Activated CD4-positive, alpha-beta T cell treated with anti-CD3 and anti-CD28 coated beads, Interleukin-2, amount 50 U/mL, for 48 hours (primary cell): ENCODE measurements around the gene CPA5.
"Not testable (repeated sequence)": the region's sequence is repeated elsewhere in the genome, so short reads cannot be mapped to it uniquely, and the experiment has no call there.

Experiments
- DNase-seq, 2 experiments: peaks; one replicate each; pipeline ENCODE4 v3.0.0-alpha.2; 2020

Gene CPA5, protein sequence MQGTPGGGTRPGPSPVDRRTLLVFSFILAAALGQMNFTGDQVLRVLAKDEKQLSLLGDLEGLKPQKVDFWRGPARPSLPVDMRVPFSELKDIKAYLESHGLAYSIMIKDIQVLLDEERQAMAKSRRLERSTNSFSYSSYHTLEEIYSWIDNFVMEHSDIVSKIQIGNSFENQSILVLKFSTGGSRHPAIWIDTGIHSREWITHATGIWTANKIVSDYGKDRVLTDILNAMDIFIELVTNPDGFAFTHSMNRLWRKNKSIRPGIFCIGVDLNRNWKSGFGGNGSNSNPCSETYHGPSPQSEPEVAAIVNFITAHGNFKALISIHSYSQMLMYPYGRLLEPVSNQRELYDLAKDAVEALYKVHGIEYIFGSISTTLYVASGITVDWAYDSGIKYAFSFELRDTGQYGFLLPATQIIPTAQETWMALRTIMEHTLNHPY

DNA sequence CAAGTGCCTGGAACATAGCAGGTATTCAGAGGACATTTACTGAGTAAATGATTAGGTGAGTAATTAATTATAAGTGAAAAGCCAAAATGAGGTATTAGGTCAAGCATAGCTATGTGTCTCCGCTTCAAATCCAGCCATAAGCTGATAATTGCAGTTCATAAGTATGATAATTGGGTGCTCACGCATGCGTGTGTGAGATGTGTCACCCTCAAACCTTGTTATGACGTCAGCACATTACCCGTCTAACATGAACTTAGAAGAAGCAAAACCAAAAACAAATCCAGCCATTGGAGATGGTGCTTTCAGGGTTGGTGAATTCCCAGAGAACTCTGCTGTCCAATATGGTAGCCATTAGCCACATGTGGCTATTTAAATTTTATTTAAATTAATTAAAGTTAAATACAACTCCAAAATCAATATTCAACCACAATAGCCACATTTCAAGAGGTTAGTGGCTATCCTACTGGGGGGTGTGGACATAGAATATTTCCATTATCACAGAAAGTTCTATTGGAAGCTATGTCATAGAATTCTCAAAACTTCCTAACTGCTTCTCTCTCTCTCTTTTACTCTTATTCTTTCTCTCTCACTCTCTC, at the start of gene CPA5:
TSS of gene CPA5 (plus strand) at position 546 of the 596 bp plus-strand sequence. CDS start 1,670 bp downstream, outside the sequence.
- no peak for DNase-seq

DNA sequence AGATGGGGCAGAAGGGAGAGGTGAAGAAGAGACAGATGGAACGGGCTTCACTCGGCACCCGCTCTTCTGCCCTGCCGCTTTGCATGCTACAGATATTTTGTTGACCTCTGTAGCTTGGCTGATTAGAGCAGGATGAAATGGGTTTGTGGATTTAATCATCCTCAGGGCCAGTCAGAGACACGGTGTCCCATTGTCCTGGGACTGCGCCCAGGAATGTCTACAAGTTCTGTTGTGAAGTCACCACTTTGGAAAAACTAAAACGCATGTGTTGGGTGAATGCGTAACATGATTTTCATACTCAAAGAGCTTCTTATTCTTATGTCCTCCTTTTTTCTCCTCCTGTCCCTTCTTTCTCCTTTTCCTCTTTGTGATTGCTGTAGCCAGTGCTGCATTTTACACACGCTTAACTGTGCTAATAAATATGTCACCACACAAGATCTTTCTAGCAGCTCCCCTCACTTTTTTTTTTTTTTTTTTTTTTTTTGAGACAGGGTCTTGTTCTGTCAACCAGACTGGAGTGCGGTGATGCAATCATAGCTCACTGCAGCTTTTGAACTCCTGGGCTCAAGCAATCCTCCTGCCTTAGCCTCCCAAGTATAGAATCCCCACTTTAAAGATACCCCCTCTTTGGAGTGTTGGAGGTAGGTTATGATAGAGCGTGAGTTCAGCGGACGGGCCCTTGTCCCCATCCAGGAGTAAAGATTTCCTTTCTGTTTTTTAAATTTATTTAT, 48.2 kb upstream of the CPA5 start:
- no peak for DNase-seq

DNA sequence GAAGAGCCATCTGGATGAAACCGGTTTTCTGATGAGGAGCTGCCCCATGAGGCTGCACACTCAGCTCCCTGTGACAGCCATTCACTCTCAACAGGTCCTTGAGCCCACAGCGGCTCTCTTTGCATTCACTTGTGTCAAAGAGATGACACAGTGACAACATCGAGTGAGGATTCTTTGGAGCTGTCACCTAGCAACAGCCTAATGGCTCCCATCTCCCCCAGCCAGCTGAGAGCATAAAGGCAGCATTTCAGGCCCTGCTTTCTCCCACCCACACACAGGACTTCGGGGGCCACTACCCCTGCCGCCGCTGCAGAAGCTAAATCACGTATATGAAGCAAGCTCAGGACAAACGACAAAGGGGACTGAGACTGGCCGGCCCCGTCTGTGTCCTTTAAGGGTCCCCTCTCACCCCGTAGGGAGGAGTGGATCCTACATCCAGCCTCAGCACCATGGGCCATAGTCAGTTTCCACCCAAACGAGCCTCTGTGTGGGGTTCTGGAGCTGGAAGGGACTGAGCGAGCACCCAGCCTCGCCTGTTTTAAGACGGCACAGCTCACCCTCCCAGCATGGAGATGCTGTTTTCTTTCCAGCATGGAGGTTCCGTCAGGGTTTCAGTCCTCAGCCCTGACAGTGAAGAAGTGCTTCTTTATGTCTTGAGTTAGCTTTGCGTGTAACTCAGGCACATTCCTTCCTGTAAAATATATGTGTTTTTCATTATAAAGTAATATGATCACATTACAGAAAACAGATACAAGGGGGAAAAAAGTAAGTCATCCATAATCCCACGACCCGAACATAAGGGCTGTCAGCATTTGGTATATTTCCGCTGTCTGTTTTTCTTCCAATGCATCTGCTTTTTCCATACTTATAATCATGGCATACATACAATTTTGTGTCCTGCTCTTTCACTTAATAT, 46.7 kb upstream of the CPA5 start:
- no peak for DNase-seq

DNA sequence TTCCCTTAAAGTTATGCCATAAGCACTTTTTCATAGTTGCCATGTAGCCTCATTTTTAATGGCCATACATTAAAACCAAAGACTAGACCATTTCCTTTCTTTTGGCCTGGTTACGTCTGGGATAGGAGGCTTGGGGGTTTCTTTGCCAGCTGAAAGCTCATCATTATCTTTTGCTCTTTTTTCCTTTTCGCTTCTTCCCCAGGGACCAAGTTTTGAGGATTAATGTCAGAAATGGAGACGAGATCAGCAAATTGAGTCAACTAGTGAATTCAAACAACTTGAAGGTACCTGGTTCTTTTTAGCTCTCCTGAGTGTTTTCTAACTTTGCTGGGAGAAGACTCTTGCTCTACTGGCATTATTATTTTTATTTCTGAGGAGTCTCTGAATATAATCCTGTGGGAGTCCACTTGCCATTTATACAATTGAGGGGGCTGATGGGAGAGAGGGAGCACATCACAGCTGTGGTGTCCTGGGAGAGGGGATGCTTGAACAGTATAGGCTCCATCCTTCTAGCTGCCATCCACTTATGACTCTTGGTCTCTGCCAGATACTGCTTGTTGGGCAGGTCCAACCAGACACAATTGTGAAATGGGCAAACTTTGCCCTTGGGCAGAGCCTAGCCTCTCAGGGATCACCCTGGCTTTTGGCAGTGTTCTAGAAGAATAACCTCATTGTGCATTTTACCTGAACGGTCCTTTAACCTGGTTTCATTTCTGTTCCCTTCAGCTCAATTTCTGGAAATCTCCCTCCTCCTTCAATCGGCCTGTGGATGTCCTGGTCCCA, 45.9 kb upstream of the CPA5 start:
- no peak for DNase-seq

DNA sequence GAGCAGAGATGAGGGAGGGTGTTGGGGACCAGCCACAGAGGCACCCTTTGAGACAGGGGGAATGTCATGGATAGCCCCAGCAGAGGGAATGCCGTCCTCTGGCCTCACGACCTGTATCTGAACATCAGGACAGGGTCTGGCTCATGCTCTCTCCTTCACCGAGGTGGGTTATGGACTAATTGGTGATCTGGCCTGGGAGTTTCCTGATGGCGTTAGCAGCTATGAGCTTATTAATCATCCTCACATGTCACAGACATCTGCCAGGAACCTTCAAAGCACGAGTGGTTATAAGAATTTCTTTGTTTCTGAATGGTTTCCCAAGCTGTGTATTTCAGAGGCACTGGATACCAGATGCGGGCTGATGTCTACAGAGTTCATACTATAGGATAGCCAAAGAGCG, 44.8 kb upstream of the CPA5 start:
- no peak for DNase-seq

DNA sequence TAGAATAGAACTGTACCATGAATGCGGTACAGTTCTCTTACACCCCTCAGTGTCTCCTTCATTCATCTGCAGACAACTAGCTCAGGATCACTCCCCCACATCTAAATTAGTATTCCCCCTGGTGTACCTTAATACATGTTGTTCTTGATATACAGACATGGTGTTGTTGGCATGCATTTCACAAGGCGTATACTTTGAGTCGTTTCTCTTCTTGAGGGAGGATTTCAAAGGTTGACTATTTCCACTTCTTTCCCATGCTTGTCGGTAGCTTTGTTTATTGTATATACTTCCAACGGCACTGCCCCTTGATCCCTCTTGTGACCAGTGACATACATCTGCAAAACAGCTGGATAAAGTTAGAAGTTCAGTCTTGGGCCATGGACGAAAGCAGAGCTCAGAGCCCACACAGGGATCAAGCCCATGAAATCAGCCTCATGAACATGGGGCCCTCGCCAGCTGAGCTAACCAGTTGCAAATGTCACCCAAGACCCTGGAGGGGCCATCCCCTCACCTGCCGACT, 43.1 kb upstream of the CPA5 start:
- DNase-seq: no peak

DNA sequence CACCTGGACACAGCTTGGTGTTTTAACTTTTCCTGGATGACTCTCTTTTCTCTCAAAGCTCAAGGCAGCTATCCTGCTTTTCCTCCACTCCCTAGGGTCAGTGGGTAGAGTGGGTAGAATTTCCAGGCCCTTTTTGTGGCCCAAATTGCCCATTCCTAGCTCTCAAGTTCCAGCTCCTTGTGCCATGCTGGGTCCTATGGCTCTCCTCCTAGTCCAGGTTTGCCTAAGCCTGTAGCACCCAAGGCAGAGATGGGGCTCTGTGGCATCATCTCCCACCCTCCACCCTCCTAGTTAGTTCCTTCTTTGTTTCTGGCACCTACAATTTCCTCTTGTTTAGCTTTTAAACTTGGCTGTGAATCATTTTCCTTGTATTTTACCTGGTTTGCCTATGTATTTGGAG, 42.0 kb upstream of the CPA5 start:
- no peak for DNase-seq

DNA sequence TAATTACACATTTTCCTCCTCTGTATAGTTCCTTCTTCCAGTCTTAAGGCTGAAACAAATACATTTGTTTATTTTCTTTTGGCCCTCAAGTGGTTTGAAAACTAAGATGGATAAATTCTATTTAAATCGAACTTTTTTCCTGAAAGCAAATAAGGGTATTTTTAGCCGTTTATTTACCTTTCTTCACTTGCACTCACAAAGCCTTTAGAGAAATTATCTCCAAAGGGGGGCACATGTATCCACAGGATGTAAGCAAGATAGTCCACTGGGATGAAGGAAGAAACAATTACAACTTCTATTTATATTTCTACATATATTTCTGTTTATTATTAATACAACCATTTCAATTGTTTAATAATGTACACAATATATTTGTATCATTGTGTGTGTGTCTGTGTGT, 41.5 kb upstream of the CPA5 start:
- DNase-seq: no peak

DNA sequence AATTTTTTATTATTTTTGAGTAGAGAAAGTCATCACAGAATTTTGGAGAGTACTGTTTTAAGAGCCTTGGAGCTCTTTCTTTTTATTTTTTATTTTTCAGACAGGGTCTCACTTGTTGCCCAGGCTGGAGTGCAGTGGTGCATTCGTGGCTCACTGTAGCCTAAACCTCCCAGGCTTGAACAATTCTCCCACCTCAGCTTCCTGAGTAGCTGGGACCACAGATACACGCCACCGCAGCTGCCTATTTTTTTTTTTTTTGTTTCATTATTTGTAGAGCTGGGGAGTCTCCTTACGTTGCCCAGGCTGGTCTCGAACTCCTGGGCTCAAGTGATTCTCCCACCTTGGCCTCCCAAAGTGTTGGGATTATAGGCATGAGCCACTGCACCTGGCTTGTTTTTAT, 41.1 kb upstream of the CPA5 start:
- no peak for DNase-seq

DNA sequence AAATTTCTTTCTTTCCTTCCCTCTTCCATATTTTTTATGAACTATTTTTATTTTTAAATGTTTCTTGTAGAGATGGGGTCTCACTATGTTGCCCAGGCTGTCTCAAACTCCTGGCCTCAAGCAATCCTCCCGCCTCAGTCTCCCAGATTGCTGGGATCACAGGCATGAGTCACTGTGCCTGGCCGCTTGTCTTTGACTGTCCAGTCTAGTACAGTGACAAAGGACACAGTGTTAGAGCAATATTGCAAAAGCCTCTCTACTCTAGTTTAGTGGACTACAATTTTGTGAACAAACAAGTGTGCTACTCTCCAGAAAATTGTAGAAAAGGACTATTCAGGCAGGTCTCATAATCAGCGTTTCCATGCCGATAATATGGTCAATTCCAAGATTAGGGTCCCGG, 40.6 kb upstream of the CPA5 start:
- no peak for DNase-seq

DNA sequence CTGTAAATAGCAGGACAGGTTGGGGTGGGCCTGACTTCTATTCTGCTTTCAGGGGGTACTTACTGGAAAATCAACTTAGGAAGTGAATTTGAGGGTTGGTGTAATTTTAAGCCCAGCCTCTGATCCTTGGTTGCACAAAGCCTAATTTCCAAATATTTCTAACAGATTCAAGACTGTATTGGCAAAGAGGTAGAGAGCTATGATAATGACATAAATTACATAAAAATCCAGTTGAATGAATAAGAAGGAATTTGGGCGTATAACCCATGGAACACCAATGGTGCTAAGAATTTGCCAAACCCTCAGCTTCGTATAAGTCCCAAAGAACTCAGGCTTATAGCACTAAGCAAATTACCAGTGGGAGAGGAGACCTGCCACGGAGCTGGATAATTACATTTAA, 39.7 kb upstream of the CPA5 start:
- no peak for DNase-seq

DNA sequence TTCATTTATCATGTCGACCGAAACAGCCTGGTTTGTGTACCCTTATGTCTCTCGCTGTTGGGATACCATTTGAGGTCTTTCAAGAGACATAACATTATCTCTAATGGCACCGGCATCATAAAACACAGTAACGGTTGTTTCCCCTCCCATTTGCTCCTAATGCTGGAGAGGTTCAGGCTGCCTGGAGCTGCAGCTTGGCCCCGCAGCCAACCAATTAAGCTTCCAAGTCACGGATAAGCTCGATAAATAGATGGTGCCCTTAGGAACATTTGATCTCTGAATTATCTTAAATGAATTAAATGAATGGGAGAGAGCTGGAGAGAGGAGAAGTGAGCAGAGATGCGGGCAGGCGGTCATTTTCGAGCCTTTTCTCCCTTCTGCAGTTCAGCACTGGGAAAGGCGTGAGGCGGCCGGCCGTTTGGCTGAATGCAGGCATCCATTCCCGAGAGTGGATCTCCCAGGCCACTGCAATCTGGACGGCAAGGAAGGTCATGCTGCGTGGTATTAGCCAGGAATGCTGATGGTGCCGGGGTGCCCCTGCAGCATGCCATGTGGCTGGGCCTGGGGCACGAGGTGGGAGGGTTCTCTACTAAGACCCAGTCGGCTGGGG, 39.1 kb upstream of the CPA5 start:
- no peak for DNase-seq

DNA sequence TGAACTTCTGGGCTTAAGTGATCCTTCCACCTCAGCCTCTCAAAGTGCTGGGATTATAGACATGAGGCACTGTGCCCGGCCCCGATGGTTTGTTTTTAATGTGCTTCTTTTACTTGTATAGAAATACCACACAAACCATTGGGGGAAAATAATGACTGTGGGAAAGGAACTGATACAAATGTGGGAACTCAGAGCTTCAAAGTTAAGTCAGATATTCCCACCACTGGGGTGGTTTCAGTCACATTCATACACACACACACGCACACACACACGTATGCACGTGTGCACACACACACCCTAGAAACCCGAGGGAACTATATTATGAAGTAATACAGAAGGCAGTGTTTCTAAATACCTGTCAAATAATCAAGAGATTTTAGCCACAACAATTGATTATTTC, 34.6 kb upstream of the CPA5 start:
- peak; percentile 9 to 32 for DNase-seq

DNA sequence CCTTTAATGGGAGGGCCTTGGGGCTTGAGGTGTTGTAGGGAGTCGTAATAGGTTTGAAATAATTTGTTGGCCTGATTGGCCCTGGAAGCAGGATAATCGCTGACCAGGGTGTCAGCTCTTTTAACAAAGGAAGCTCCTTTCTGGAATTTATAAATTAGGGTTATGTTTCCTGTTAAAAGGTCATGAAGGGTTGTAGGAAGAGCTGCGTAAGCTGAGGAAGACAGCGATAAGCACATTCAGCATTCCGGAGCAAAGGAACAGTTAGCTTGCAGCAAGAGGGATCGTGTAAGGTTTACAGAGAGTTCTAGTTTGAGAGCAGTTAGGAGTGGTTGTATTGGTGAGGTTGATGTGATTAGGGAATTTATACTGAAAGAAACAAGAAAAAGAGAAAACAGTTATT, 30.3 kb upstream of the CPA5 start:
- no peak for DNase-seq

DNA sequence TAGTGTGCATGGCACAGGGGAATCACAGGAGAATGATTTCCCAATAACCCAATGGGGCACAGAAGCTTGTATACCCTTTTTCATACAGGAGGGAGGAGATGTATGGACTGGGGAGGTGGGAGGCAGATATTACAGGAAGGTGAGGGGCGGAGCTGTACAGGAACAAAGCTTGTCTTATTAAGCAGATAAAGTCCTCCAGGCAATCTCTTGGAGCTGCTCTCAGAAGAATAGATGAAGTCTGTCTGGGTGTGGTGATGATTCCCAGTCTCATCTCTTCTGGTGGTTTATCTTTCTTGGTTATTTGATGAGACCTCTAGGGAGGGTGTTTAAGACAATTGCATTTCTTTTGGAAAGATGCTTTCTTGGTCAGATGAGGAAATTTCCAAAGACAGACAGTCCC, 25.1 kb upstream of the CPA5 start:
- no peak for DNase-seq

DNA sequence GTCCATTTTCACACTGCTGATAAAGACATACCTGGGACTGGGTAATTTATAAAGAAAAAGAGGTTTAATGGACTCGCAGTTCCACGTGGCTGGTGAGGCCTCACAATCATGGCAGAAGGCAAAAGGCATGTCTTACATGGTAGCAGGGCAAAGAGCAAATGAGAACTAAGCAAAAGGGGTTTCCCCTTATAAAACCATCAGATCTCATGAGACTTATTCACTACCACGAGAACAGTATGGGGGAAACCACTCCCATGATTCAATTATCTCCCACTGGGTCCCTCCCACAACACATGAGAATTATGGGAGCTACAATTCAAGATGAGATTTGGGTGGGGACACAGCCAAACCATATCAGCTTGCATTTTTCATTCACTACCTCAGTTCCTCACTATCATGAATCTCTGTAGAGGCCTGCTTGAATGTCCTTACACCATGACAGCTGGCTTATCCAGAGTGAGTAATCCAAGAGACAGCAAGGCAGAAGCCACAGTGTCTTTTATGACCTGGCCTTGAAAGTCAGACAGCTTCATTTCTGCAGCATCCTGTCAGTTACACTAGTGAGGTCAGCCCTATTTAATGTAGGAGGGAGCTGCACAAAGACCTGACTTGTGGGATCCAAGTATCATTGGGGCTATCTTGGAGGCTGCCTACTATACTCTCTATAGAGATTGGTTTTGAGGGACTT, 22.9 kb upstream of the CPA5 start:
- DNase-seq: not testable (repeated sequence)

DNA sequence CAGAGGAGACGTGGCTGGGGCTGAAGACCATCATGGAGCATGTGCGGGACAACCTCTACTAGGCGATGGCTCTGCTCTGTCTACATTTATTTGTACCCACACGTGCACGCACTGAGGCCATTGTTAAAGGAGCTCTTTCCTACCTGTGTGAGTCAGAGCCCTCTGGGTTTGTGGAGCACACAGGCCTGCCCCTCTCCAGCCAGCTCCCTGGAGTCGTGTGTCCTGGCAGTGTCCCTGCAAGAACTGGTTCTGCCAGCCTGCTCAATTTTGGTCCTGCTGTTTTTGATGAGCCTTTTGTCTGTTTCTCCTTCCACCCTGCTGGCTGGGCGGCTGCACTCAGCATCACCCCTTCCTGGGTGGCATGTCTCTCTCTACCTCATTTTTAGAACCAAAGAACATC, 22.0 kb upstream of the CPA5 start:
- no peak for DNase-seq

DNA sequence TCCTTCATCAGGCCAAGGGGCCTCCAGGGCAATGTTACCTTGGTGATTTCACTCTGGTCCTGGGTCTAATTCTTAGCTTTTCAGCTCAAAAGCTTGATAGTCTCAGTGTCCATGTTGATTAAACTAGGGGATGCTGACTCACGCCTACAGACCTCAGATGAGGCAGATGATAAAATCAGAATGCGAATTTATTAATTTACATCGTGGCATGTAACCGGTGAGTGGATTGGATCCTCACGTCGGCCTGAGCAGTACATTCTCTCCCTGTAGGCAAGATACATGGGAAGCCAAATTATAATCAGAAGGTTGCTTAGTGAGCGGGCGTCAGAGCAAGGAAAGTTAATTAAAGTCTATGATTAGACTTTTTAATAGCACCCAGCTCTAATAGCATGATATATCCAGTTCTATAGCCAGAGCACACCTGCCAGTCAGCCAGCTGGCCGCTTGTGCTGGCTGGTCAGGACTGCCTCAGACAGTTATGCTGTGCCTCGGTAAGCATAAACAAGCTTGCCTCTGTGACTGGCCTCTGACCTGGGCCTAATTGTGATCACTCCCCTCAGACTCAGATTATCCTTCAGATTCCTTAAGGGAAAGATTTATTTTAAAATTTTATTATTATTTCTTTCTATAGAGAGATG, 20.2 kb upstream of the CPA5 start:
- no peak for DNase-seq

DNA sequence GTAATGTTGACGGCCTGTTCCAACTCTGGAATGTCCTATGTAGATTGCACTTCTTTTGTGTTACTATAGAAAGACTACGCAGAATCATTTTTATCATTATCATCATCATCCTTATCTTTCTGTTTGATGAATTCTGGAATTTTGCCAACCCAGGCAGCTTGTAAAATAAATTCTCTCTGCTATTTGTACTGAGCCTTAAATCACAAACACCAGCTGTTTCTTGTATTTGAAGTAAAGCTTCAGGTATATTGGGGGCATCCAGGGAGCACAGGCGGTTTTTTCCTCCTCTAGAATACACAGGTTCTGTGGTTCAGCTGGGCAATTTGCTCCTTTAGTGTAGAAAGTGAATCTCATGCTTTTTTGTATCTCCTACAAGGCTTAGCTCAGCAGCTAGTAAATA, 14.9 kb upstream of the CPA5 start:
- DNase-seq: no peak
